ENCODE results near the gene KLK7.

GRCh38 chr19:51005248-51005647, 21.5 kb upstream of the KLK7 start:
- TF ChIP-seq POLR2A (IDR thresholded peaks at IDR 0.05; ENCODE audit: low read depth, low read length), result no peak
- TF ChIP-seq FOS (IDR thresholded peaks at IDR 0.05; ENCODE audit: low read depth, low read length), result no peak
- no peak for TF ChIP-seq MAZ (IDR thresholded peaks at IDR 0.05; ENCODE audit: borderline replicate concordance, low read depth, low read length)
- TF ChIP-seq CTCF (conservative IDR thresholded peaks at IDR 0.05; ENCODE audit: low read depth, low read length), result no peak
- no peak for TF ChIP-seq SMC3 (IDR thresholded peaks at IDR 0.05; ENCODE audit: low read depth, low read length)
- no peak for TF ChIP-seq CEBPB (IDR thresholded peaks at IDR 0.05; ENCODE audit: low read depth, low read length)
- no peak for TF ChIP-seq RAD21 (IDR thresholded peaks at IDR 0.05; ENCODE audit: low read length)
- TF ChIP-seq MAFK (IDR thresholded peaks at IDR 0.05; ENCODE audit: low read depth, low read length), result no peak
- no peak for TF ChIP-seq NFE2L2 (IDR thresholded peaks at IDR 0.05; ENCODE audit: low read depth, low read length)
- no peak for TF ChIP-seq RCOR1 (IDR thresholded peaks at IDR 0.05; ENCODE audit: insufficient replicate concordance, low read length)
- TF ChIP-seq BHLHE40 (IDR thresholded peaks at IDR 0.05; ENCODE audit: low read depth, low read length), result no peak
- no peak for TF ChIP-seq RFX5 (IDR thresholded peaks at IDR 0.05; ENCODE audit: low read depth, low read length)
- no peak for TF ChIP-seq USF2 (IDR thresholded peaks at IDR 0.05; ENCODE audit: low read depth, low read length)
